Inflammatory macrophage treated with lipopolysaccharide for 4 hours (primary cell): ENCODE data around the gene OR5J2.
"Not testable (repeated sequence)": the region's sequence is repeated elsewhere in the genome, so short reads cannot be mapped to it uniquely, and the experiment has no call there.

ENCODE experiments used
- DNase-seq: peaks from one replicate; pipeline ENCODE4 v3.0.0-alpha.2; 2020

OR5J2 gene

DNA sequence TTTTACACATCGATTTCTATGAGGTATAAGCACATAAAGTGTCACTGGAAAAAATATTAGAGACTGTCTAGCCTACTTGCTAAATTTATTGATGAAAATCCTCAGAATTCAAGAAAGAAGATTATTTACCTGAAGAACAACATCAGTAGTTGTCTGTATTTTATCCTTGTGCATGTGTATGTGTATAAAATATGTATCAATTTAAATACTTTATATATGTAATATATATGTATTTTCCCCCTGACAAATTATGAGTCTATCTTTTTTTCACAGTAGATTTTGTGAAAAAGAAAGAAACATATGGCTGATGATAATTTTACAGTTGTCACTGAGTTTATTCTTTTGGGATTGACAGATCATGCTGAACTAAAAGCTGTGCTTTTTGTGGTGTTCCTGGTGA is at the start of gene OR5J2:
Gene OR5J2, plus strand, starts transcription at position 301 of the 400 bp plus-strand sequence. Its CDS starts 0 bp downstream, at position 301.
- DNase-seq = no peak

DNA sequence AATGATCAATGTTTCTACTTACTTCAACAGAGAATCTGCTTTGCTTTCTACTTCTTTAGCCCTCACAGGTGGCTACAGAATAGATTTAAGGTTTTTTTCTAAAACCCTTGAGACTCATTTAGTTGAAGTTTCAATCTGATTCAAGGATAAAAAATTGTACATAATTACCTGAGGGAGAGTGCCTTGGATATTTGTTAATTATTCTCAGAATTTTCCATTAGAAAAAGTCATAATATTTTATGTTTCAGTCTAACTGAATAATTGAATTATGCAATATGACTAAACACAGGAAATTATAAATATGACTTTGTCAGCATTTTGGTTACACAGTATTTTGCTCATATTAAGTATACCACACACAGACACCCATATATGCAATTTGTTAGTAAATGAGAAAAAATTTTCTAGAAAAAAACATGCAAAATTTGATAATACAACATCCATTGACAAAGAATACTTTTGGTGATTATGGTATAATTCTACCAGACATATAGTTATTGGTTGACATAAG is 36.2 kb upstream of the OR5J2 start, which contains the start of gene OR8J3:
Gene OR8J3, minus strand, starts transcription at position 51 of the 511 bp plus-strand sequence. CDS start 2,483 bp downstream, outside the sequence.
- DNase-seq = no peak

DNA sequence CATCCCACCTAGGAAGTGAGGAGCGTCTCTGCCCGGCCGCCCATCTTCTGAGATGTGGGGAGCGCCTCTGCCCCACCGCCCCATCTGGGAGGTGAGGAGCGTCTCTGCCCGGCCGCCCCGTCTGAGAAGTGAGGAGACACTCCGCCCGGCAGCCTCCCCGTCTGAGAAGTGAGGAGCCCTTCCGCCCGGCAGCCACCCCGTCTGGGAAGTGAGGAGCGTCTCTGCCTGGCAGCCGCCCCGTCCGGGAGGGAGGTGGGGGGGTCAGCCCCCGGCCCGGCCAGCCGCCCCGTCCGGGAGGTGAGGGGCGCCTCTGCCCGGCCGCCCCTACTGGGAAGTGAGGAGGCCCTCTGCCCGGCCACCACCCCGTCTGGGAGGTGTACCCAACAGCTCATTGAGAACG is 32.7 kb upstream of the OR5J2 start:
- not testable (repeated sequence) for DNase-seq

DNA sequence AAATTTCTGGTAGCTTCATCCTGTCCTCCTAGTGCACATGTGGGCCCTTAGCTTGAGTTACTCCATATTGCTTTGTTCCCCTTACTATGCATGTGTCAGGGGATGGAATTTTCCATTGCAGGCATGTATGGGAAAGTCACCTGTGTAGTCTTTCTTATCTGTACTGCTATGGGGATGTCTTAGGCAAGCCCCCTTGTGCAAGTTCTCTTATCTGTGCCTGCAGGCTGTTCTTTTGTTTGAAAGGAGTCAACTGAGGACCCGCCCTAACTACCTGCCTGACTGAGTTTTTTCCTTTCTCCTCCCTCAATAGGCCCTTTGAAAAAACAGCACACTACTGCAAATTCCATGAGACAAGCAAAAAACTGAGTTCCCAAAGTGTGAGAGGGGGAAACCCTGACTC is 25.0 kb upstream of the OR5J2 start:
- DNase-seq = no peak

DNA sequence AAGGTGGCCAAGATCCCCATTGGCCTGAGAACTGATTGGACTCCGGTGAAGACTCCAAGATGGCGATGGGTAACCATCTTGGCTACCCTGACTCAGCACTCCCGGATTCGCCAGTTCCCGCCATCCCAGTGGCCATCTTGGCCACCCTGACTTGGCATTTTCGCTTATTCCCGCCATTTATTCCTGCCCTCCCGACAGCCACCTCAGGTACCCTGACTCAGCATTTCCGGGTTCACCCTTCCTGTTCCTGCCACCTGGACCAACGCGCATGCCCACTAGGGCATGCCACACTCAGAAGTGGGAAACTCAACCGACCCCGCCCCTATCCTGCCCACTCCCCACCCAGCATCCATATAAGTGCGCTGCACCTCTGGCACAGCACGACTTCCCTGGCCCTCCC is 24.1 kb upstream of the OR5J2 start:
- no peak for DNase-seq

DNA sequence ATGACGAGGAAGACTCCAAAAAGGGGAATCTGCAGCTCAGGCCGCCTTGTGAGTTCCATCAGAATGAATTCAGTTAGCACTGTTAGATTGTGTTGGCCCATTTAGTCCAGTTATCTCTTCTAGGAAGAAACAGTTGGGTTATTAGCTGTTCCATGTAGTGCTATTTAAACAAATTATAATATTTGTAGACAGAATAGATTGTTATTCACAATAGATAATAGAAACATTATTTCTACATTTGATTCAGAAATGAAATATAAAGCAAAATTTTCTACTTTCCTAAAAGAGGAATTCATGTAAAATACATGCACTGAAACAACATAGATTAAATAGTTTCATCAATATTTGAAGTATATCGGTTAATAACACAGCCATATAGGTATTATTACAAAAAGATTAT is 16.2 kb upstream of the OR5J2 start, which contains the start of gene OR8K5:
Gene OR8K5, minus strand, starts transcription at position 101 of the 400 bp plus-strand sequence. Its CDS starts 0 bp downstream, at position 101.
- DNase-seq = no peak

DNA sequence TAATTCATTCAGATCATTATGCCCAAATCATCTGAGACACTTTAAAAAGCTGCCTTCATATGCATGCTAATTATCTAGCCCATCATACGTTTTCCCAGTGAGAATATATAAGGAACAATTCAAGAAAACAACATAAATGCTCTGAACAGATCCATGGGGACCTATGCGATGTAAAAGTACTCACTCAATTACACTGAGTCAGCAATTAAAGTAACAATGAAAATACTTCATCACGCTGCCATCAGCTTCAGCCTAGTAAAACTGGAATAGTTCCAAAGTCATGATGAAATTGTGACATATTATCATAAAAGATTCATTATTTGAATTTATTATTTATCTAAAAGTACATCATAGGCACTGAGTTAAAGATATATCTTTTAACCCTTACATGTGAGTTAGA is 12.6 kb upstream of the OR5J2 start:
- DNase-seq = no peak

DNA sequence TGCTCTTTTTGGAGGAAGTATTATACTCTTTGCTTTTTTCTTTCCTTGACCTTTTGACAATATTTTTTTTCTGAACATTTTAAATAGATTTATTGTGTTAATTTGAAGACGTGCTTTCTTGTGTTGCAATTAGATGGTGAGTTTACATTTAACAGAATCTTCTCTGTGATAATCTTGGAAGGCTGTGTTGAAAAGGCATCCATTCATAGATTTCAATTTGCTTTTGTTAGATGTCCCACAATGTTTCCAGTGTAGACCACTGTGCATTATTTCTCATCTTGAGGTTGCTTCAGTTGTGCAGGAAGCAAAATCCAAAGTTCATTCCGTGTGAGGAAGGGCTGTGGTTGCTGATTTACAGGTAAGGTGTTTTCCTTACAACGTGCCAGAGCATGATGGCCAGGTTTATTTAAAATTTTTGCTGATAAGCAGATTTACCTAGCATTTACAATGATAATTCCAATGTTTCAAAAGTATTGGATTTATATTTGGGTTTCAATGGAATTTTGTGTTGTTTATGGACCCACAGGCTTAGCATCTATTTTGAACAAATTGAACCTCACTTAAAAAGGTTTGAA is 4.1 kb upstream of the OR5J2 start:
- DNase-seq = no peak

DNA sequence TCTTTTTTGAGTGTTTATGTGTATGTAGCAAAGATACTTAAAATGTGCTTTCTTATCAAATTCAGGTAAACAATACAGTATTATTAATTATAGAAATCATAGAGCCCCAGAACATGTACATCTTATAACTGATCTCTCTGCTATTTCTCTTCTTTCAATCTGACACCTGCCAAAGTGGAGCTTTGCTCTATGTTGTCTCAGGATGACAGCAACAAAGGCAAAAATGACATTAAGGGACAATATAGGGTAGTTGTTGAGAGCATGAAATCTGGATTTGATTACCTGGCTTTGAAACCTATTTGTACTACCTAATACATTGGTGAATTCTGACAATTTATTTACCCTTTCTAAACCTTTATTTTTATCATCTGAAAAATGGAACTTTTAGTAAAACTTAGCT is 7.0 kb downstream of the OR5J2 start:
- DNase-seq = no peak

DNA sequence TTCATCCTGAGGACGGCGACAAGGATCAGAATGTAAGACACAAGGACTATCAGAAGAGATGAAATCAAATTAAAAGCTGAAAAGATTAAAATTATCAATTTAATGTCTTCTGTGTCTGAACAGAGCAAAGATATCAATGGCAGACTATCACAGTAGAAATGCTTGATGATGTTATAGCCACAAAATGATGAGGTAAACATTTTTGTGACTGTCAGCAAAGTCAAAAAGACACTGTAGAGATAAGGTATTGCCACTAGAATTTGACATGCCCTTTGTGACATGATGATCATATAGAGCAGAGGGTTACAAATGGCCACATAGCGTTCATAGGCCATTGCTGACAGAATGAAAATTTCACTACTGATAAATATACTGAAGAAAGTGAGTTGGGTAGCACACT is 12.2 kb downstream of the OR5J2 start:
- no peak for DNase-seq

DNA sequence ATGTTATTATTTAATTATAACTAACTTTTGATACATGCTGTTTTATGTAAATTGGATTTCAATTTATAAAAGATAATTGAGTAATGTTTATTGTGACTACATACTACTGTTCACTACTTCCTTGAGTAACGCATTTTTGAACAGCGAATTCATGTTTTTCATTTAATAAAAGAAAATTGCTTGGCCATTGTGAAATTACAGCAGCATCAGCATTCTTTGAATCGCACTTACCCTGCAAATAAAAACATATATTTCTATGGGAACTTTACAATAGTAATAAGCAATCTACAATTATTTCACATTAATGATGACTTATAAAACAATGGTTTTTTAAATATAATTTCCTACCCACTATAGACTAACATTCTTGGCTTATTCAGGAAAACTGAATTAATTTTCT is 20.3 kb downstream of the OR5J2 start:
- no peak for DNase-seq

DNA sequence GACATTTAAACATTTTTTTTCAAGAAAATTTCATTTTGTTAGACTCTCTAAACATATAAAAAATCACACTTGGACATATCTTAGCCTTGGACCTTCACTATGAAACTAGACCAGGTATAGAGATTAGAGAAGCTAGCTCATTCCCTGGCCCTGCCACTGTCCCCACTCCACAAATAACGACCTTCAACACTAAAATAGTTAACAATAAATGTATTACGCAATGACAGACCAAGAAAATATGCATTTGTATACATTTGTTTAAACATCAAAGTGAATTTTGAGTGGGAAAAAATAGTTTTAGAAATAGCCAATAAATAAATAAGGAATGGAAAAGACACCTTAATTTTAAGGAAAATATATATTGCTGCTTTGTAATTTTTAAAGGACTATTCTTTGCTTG is 20.9 kb downstream of the OR5J2 start:
- no peak for DNase-seq

DNA sequence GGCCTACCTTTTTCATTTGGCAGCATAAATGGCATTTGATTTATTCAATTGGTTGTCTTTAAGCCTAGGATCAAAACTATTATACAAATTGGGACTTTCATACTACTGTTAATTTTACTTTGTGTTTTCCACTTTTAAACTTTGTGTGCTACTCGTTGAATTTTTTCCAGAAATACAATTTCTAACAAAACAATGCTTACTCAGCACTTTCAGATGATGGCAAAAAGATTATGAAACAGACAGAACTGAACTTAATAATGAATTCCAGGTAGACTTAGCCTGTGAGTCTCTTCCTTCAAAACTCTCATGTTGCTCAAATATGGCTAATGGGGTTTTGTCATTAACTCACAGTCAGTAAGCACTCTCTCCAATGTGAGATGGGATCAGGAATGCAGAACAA is 31.4 kb downstream of the OR5J2 start:
- no peak for DNase-seq

DNA sequence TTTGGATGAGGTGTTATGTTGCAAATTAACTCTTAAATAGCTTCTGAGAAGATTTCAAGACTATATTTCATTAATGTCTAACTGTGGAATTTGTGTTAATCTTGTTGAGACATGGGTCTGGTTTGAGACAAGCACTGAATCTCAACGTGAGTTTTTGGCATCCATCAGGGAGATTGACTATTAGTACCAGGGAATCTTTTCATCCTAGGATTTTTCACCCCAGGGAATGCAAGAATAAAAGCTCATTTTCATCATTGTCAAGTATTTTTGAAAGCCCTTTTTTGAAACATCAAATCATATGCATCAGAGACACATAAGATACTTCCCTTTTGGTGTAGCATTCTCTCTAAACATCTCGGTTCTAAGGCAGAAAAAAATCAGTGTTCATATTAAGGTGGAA is 38.1 kb downstream of the OR5J2 start:
- DNase-seq = no peak

DNA sequence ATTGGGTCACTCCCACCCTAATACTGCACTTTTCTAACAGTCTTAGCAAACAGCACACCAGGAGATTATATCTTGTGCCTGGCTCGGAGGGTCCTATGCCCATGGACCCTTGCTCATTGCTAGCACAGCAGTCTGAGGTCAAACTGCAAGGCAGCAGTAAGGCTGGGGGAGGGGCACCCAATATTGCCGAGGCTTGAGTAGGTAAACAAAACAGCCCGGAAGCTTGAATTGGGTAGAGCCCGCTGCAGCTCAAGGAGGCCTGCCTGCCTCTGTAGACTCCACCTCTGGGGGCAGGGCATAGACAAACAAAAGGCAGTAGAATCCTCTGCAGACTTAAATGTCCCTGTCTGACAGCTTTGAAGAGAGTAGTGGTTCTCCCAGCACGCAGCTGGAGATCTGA is 43.3 kb downstream of the OR5J2 start:
- DNase-seq = not testable (repeated sequence)
